C4-2B (cell line): ENCODE measurements around the gene DBH.

ENCODE experiments used
- ZFX ChIP-seq: fragments of 450-650 bp; IDR thresholded peaks from 2 replicates; pipeline ENCODE4 v1.6.1; 2017
- TF ChIP-seq, protein P1 (sequence below): fragments of 450-650 bp; conservative IDR thresholded peaks from 2 replicates; pipeline ENCODE4 v1.5.1; 2017; ENCODE audit warnings: mild to moderate bottlenecking

DNA sequence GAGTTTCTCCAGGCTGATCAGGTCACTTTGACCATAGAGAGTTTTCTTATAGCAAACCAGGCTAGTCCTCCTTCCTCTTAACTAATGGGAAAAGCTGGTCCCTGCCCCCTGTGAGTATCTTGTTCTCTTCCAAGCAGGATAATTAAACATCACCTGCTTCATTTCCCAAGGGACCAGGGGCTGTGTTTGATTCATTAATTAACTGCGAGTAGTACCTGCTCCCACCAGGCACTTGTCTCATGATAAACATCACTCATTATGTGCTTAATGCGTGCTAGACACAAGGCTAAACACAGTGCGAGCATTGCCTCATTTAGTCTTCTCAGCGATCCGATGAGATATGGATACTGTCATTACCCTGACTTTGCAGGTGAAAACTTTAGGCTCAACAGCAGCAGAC is 25.3 kb upstream of the DBH start:
- TF ChIP-seq, protein P1, sequence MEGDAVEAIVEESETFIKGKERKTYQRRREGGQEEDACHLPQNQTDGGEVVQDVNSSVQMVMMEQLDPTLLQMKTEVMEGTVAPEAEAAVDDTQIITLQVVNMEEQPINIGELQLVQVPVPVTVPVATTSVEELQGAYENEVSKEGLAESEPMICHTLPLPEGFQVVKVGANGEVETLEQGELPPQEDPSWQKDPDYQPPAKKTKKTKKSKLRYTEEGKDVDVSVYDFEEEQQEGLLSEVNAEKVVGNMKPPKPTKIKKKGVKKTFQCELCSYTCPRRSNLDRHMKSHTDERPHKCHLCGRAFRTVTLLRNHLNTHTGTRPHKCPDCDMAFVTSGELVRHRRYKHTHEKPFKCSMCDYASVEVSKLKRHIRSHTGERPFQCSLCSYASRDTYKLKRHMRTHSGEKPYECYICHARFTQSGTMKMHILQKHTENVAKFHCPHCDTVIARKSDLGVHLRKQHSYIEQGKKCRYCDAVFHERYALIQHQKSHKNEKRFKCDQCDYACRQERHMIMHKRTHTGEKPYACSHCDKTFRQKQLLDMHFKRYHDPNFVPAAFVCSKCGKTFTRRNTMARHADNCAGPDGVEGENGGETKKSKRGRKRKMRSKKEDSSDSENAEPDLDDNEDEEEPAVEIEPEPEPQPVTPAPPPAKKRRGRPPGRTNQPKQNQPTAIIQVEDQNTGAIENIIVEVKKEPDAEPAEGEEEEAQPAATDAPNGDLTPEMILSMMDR, result no peak
- no peak for TF ChIP-seq ZFX
